Kidney epithelial cell (primary cell): ENCODE results near the gene PARP15. TPM values are rescaled to one million over a fixed set of nuclear protein-coding genes. Genes with fewer than 3 reads are reported as not detected.
"Not testable (repeated sequence)": the region's sequence is repeated elsewhere in the genome, so short reads cannot be mapped to it uniquely, and the experiment has no call there.

Experiments
- DNase-seq: peaks from one replicate; pipeline ENCODE4 v3.0.0-alpha.2; 2010; ENCODE audit warnings: low read depth
- H3K27me3 ChIP-seq: 2 replicates; pipeline ENCODE4 v1.6.0; 2011; ENCODE audit warnings: low read length; ENCODE audit not compliant: control insufficient read depth, insufficient read depth
- H3K36me3 ChIP-seq: 2 replicates; pipeline ENCODE4 v1.5.1; 2011; ENCODE audit warnings: low read length; ENCODE audit not compliant: control insufficient read depth, insufficient read depth
- H3K4me3 ChIP-seq: 2 replicates; pipeline ENCODE4 v1.5.1; 2011; ENCODE audit warnings: low read depth, mild to moderate bottlenecking, control low read depth, low read length
- total RNA-seq: library from RNA; depleted of rRNA; stranded (reverse); fragments of >200 nt; gene quantifications from 2 replicates; pipeline ENCODE4 v1.2.3, GENCODE V29; 2015
- TF ChIP-seq, protein P1 (sequence below): IDR thresholded peaks from 2 replicates; pipeline ENCODE4 v1.5.1; 2011; ENCODE audit warnings: mild to moderate bottlenecking, moderate library complexity, low read length, control low read depth, inconsistent platforms; ENCODE audit not compliant: insufficient read depth, poor library complexity, severe bottlenecking

PARP15 gene
- total RNA-seq, 1 donor from 2014 or later = not detected

DNA sequence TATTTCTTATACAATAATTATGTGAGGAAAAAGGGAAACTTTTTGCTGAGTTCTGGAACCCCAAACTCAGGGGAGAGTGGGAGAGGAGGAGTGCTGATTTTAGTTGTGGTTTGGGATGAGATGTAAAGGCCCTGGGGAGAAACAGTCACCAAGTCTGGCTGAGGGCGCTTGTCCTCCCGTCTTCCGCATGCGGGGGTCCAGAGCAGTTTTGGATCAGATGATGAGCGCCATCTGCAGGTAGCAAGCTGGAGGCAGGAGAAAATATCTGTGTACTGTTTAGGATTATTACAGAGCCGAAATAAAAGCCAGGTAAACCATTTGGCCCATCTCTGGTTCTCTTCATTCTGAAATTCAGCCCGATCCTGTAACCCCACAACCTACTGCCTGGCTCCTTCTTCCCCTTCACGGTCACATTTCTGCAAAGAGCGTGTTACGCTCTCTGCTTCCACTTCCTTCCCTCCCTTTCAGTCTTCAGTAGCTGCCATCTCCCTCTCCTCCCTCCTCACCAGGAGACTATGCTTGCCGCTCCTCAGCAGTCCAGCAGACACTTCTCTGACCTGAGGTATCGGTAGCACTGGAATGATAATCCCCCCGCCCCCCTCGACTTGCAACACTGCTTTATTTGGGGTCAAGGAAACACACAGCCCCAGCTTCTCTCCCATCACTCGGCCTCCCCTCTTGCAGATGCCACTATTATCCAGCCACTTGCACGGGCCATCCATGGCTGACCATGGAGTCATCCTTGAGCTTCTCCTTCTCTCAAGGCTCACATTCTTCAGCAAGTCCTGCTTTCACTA is 101.8 kb downstream of the PARP15 start:
- H3K4me3 ChIP-seq = no peak overlapping the region
- no peaks in the 10 kb centered on the region for H3K27me3 ChIP-seq
- no peaks in the 10 kb centered on the region for H3K36me3 ChIP-seq
- peak; percentile 28 for DNase-seq
- TF ChIP-seq, protein P1, sequence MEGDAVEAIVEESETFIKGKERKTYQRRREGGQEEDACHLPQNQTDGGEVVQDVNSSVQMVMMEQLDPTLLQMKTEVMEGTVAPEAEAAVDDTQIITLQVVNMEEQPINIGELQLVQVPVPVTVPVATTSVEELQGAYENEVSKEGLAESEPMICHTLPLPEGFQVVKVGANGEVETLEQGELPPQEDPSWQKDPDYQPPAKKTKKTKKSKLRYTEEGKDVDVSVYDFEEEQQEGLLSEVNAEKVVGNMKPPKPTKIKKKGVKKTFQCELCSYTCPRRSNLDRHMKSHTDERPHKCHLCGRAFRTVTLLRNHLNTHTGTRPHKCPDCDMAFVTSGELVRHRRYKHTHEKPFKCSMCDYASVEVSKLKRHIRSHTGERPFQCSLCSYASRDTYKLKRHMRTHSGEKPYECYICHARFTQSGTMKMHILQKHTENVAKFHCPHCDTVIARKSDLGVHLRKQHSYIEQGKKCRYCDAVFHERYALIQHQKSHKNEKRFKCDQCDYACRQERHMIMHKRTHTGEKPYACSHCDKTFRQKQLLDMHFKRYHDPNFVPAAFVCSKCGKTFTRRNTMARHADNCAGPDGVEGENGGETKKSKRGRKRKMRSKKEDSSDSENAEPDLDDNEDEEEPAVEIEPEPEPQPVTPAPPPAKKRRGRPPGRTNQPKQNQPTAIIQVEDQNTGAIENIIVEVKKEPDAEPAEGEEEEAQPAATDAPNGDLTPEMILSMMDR = peak; percentile 82

DNA sequence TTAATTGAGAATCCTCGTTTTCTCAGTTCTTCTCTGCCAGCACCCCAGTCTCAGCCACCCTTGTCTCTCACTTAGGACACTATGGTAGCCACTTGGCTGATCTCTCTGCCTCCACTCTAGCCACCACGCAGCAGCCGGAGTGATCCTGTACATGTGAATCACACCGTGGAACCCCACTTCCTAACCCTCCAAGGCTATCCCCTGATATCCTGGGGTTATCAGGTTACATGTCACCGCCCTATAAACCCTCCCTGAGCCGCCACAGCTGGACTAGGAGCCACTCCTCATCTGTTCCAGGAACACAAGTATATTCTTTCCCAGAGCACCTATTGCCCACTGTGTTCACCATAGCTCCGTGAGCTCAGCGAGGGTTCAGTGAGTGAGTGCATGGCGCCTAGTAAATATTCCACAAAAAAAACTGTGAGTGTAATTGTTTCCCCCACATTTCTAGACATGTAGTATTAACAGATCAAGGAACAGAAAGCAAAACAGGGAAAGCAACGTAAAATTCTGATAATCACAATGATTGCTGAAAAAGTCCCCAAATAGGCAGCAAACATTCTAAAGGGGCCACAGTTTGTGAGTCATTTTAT is 102.5 kb downstream of the PARP15 start:
- TF ChIP-seq, protein P1 = no peak
- Histone ChIP-seq H3K27me3 (no peaks in the 10 kb centered on the region), H3K4me3 (peak overlapping the region; percentile 66), H3K36me3 (no peaks in the 10 kb centered on the region)
- no peak for DNase-seq

- H3K27me3 ChIP-seq = no peaks in the 10 kb centered on the region
- TF ChIP-seq, protein P1 = peak; percentile 8
- DNase-seq = peak; percentile 29
- H3K36me3 ChIP-seq = no peaks in the 10 kb centered on the region
- H3K4me3 ChIP-seq = peak within 1 kb of the TSS; percentile 66
Measured at GRCh38 chr3:122680475-122681283, 103.2 kb downstream of the PARP15 start, which contains the start of gene PARP14. Gene PARP14 (plus strand): TSS chr3:122680839. CDS start chr3:122680884, 45 bp downstream.

DNA sequence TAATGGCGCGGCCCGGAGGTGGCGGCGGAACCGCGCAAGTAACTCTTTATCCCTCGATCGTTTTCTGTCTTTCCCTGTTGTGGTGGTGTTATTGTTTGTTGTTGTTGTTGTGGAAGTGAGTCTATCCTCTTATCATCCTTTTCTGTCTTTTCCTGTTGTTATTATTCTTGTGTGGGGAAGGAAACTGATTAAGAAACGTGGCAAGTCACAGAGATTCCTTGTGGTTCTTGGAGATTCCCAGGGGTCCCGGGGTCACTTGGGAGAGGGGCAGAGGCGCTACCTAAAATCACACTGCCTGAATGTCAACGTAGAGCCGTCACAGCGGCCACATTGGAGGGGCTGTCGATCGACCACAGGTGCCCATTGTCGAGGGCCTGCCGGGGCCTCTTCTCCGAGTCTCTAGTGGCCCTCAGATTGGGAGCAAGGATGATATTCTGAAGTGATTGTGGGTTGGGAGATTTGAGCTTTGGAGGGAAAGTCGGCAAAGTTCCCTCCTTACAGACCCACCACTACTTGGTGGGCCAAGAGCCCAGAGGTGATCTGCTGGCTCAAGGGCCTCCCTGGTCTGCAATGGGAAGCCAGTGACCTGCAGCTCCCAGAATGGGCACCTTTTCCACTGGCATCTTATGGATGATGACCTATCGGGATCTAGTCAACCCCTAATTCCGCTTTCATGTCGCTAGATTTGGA is 104.0 kb downstream of the PARP15 start:
- Histone ChIP-seq H3K36me3 (no peaks in the 10 kb centered on the region), H3K27me3 (no peaks in the 10 kb centered on the region), H3K4me3 (peak overlapping the region; percentile 66)
- TF ChIP-seq, protein P1 = no peak
- no peak for DNase-seq

DNA sequence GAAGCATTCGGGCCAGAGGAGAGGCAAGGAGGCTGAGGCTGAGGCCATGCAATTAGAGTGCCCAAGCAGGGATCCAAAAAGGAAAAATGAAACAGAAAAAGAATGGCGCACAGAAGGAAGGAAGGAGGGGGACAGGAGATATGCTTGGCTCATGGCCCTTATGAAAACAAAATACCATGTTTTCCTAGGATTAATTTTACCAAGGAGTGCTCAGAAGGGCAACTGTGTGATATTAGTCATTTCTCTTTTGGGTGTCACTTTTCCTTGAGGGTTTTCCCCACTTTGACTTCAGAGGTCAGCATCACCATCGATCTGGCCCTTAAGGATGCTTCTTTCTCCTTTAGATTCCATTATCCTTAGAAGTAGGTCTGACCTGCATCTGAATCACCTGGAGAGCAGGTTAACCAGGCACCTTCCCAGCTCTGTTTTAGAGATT is 104.5 kb downstream of the PARP15 start:
- Histone ChIP-seq H3K27me3 (no peaks in the 10 kb centered on the region), H3K4me3 (peak overlapping the region; percentile 66), H3K36me3 (no peaks in the 10 kb centered on the region)
- TF ChIP-seq, protein P1 = no peak
- no peak for DNase-seq

DNA sequence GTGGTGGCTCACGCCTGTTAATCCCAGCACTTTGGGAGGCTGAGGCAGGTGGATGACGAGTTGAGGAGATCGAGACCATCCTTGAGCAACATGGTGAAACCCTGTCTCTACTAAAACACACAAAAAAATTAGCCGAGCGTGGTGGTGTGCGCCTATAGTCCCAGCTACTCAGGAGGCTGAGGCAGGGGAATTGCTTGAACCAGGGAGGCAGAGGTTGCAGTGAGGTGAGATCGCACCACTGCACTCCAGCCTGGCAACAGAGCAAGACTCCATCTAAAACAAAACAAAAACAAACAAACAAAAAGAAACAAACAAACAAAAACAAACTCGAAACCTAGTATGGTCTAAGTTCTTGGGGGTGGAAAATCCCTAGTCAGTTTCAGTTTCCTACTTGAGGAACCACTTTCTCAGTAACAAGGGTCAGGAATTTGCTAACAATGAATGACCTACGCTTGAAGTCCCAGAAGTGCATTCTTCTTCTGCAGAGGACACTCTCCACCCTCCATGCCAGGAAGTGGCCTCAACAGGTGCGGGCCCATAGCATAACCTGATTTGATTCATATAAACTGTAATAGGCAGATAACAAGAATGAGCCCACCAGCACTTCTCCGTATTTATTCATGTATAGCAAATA is 105.4 kb downstream of the PARP15 start:
- not testable (repeated sequence) for H3K27me3 ChIP-seq, DNase-seq, H3K4me3 ChIP-seq, H3K36me3 ChIP-seq
